ENCODE data around the gene KIAA1328.

Gene KIAA1328

DNA sequence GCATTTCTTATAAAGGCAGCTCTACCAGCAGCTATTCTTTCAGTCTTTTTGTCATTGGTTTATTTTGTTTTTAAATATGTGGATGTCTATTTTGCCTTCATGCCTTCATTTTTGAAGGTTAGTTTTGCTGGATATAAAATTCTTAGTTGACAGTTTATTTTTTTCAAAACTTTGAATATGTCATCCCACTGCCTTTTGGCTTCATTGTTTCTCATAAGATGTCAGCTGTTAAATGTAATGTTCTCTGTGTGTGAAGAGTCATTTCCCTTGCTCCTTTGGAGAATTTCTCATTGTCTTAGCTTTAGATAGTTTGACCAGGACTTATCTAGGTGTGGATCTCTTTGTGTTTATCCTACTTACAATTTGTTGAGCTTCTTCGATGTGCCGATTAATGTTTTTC lies 213.5 kb downstream of the KIAA1328 start:
- H3K36me3 ChIP-seq, result no peaks in the 10 kb centered on the region
- no peaks in the 10 kb centered on the region for H3K9me3 ChIP-seq
- TF ChIP-seq, protein P1, sequence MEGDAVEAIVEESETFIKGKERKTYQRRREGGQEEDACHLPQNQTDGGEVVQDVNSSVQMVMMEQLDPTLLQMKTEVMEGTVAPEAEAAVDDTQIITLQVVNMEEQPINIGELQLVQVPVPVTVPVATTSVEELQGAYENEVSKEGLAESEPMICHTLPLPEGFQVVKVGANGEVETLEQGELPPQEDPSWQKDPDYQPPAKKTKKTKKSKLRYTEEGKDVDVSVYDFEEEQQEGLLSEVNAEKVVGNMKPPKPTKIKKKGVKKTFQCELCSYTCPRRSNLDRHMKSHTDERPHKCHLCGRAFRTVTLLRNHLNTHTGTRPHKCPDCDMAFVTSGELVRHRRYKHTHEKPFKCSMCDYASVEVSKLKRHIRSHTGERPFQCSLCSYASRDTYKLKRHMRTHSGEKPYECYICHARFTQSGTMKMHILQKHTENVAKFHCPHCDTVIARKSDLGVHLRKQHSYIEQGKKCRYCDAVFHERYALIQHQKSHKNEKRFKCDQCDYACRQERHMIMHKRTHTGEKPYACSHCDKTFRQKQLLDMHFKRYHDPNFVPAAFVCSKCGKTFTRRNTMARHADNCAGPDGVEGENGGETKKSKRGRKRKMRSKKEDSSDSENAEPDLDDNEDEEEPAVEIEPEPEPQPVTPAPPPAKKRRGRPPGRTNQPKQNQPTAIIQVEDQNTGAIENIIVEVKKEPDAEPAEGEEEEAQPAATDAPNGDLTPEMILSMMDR (IDR thresholded peaks at IDR 0.05; ENCODE audit: low read depth, low read length), result no peak
- H3K4me1 ChIP-seq, result no peaks in the 10 kb centered on the region
- DNase-seq, result no peak
- H3K4me3 ChIP-seq (ENCODE audit: low read depth, low read length), result no peak overlapping the region
- no peaks in the 10 kb centered on the region for H3K27me3 ChIP-seq

DNA sequence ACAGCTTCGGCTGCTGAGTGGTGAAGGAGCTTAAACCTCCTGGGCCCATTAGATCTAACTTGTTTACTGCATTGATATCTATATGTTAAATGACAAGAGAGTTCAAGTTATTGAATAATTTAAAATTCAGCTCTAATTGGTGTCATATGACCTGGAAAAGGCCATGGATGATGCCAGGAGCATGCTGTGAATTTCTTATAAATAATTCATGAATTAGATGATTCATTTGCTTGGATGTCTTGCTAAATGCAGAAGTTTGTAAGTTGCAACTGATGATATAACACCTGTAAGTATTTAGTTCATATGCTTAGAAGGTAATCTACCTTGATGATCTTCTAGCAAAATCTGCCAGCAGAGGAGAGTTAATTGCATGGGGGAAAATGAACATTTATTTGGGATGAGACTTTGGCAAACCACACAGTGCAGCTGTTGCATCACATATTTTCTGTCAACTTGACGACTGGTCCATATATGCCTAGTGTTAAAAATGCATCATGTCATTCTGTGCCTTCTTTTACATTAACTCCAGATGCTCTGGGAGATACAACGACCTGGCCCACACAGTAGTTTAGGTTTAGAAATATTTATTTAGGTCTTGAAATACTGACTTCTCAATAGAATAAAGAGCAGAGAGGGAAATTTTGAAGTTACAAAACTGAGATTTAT lies 226.3 kb downstream of the KIAA1328 start:
- no peak for DNase-seq
- no peaks in the 10 kb centered on the region for H3K27me3 ChIP-seq
- H3K4me3 ChIP-seq (ENCODE audit: low read depth, low read length), result no peak overlapping the region
- no peaks in the 10 kb centered on the region for H3K36me3 ChIP-seq
- no peaks in the 10 kb centered on the region for H3K4me1 ChIP-seq
- no peaks in the 10 kb centered on the region for H3K9me3 ChIP-seq
- TF ChIP-seq, protein P1 (IDR thresholded peaks at IDR 0.05; ENCODE audit: low read depth, low read length), result no peak

DNA sequence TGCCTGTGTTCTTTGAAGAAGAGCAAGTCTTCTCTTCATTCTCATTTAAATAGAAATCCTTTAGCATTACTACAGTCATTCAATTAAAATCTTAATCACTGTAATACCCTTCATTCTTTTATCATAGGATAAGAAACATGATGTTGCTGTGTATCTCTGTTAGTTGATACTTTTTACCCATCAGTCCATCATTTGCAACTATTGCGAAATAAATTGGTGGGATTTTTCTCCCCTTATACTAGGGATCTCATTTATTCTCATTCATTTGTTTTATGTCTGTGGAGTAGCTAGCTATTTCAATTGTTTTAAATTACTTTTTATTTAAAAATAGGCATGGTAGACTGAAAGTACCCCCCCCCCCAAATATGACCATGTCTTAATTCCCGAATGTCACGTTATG lies 235.3 kb downstream of the KIAA1328 start:
- no peaks in the 10 kb centered on the region for H3K27me3 ChIP-seq
- DNase-seq, result no peak
- TF ChIP-seq, protein P1 (IDR thresholded peaks at IDR 0.05; ENCODE audit: low read depth, low read length), result no peak

DNA sequence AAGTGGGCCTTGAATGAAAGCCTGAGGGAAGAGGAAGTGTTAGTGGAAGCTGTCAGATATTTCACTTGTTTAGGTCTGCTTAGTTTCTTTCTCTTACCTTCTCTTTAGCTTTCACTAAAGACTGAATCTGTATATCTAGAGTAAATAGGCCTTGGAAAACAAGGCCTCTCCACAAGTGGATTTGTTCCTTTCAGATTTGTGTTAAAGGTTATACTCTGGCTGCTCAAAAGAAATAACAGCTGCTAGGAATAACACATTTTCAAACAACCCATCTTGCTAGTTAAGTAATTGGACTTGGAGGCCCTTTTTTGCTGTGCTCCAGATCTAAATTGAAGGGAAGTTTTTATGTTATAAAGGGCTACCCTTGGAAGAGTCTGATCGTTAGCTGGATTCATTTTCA lies 236.3 kb downstream of the KIAA1328 start:
- Histone ChIP-seq H3K4me1 (no peaks in the 10 kb centered on the region), H3K4me3 (ENCODE audit: low read depth, low read length) (no peak overlapping the region), H3K27me3 (no peaks in the 10 kb centered on the region), H3K9me3 (no peaks in the 10 kb centered on the region), H3K36me3 (no peaks in the 10 kb centered on the region)
- TF ChIP-seq, protein P1 (IDR thresholded peaks at IDR 0.05; ENCODE audit: low read depth, low read length), result no peak
- DNase-seq, result no peak

More for the DNA sequence above, 235.3 kb downstream of the KIAA1328 start:
- H3K4me1 ChIP-seq, result no peaks in the 10 kb centered on the region
- no peaks in the 10 kb centered on the region for H3K9me3 ChIP-seq
- no peak overlapping the region for H3K4me3 ChIP-seq (ENCODE audit: low read depth, low read length)
- H3K36me3 ChIP-seq, result no peaks in the 10 kb centered on the region

DNA sequence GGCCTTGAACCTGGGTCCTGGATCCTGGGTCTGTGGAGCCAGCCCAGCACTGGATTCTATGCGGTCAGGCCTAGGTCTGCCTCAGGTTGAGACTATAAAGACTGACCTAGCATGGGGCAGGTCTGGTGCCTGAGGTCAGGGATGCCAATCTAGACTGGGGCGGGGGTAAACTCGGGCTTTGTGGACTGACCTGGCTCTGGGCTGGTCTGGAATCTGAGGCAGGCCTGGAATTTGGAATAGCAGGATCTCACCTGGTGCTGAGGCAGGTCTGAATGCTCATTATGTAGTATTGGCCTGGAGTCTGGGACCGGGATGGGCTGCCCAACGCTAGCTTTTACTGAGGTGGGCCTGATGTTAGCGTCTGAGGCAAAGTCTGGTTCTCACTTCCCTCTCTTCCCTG lies 256.0 kb downstream of the KIAA1328 start:
- TF ChIP-seq, protein P1 (IDR thresholded peaks at IDR 0.05; ENCODE audit: low read depth, low read length), result no peak
- no peaks in the 10 kb centered on the region for H3K4me1 ChIP-seq
- no peaks in the 10 kb centered on the region for H3K36me3 ChIP-seq
- no peak for DNase-seq
- H3K9me3 ChIP-seq, result no peaks in the 10 kb centered on the region
- no peak overlapping the region for H3K4me3 ChIP-seq (ENCODE audit: low read depth, low read length)
- no peaks in the 10 kb centered on the region for H3K27me3 ChIP-seq

DNA sequence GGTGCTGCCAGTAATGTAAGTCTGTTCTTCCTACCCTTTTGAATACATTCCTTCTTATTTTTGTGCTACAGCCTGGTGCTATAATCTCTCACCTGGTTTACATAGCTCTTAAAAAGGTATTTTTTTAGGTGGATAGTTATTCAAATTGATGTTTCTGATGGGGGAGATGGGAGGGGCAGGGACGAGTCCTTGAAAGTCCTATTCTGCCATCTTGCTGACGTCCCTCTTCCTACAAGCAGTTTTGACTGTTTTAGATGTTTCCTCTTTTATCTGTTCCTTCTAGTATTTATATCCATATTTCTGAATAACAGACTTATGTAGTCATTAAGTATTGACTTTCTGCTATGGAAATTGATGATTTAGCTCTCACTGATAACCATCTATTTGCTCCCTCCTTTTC lies 256.4 kb downstream of the KIAA1328 start:
- TF ChIP-seq, protein P1 (IDR thresholded peaks at IDR 0.05; ENCODE audit: low read depth, low read length), result no peak
- H3K27me3 ChIP-seq, result no peaks in the 10 kb centered on the region
- no peaks in the 10 kb centered on the region for H3K9me3 ChIP-seq
- no peaks in the 10 kb centered on the region for H3K36me3 ChIP-seq
- no peak overlapping the region for H3K4me3 ChIP-seq (ENCODE audit: low read depth, low read length)
- DNase-seq, result no peak
- no peaks in the 10 kb centered on the region for H3K4me1 ChIP-seq

All from BE2C (cell line).